Small intestine (tissue), 7 donors: ENCODE results near the gene MRPS27. TPM values are rescaled to one million over a fixed set of nuclear protein-coding genes. Genes with fewer than 3 reads are reported as not detected.

Experiments used
- DNase-seq, 2 donors: peaks; one replicate each; pipeline versions ENCODE4 v3.0.0 to v3.0.0-alpha.2; 2013
- FAIRE-seq: peaks from 2 replicates; lab custom pipeline; 2012; peaks lifted over from hg19 to GRCh38; lab: Jason Lieb, UNC
- H3K27ac ChIP-seq, 3 donors: one replicate each; pipeline ENCODE4 v1.5.1; 2013; ENCODE audit warnings: low read length in 2 of 3, mild to moderate bottlenecking in 2 of 3, control low read depth in 1 of 3, inconsistent platforms in 1 of 3, low read depth in 1 of 3, moderate library complexity in 1 of 3
- H3K27me3 ChIP-seq, 3 donors: one replicate each; pipeline ENCODE4 v1.6.1; 2013; ENCODE audit warnings: low read length in 3 of 3, inconsistent platforms in 1 of 3; ENCODE audit not compliant: control insufficient read depth in 3 of 3, insufficient read depth in 3 of 3
- H3K36me3 ChIP-seq, 3 donors: one replicate each; pipeline ENCODE4 v1.6.1; 2013; ENCODE audit warnings: low read length in 3 of 3, inconsistent platforms in 1 of 3, low read depth in 1 of 3, mild to moderate bottlenecking in 1 of 3, moderate library complexity in 1 of 3; ENCODE audit not compliant: control insufficient read depth in 3 of 3, insufficient read depth in 2 of 3
- H3K4me1 ChIP-seq, 3 donors: one replicate each; pipeline ENCODE4 v1.6.1; 2013; ENCODE audit warnings: low read length in 2 of 3, inconsistent platforms in 1 of 3, low read depth in 1 of 3, mild to moderate bottlenecking in 1 of 3, moderate library complexity in 1 of 3; ENCODE audit not compliant: control insufficient read depth in 3 of 3, insufficient read depth in 2 of 3
- H3K4me3 ChIP-seq, 3 donors: one replicate each; pipeline ENCODE4 v1.5.1; 2013; ENCODE audit warnings: low read length in 3 of 3, control low read depth in 1 of 3, inconsistent platforms in 1 of 3, low read depth in 1 of 3, mild to moderate bottlenecking in 1 of 3, moderate library complexity in 1 of 3
- H3K9me3 ChIP-seq, 2 donors: one replicate each; pipeline ENCODE4 v1.6.1; 2013; ENCODE audit warnings: low read depth in 1 of 2, low read length in 1 of 2; ENCODE audit not compliant: control insufficient read depth in 2 of 2, insufficient read depth in 1 of 2
- WGBS, 3 donors: extraction: QIAGEN DNeasy Blood & Tissue Kit; methylation state at CpG; one replicate each; pipeline ENCODE4 v1.1.7; 2013; 5-methylcytosine and 5-hydroxymethylcytosine counted together
- polyA plus RNA-seq, 4 donors: library from polyadenylated mRNA; stranded (reverse) in 3 of 4; unstranded in 1 of 4; fragments of 200-250 nt in 3 of 4; fragments of 120-200 nt in 1 of 4; gene quantifications; one replicate each; pipeline versions ENCODE4 v1.2.1 to v1.2.3, GENCODE V29; 2013
- donor health status: healthy with polysubstance abuse.
- donor health status: control.
- donor health status: control.
- donor health status: Bipolar disorder and iron deficiency.
- donor health status: healthy.

Gene MRPS27
- polyA plus RNA-seq, 4 donors, result 11.9 to 51.1 (median 29.6) TPM

DNA sequence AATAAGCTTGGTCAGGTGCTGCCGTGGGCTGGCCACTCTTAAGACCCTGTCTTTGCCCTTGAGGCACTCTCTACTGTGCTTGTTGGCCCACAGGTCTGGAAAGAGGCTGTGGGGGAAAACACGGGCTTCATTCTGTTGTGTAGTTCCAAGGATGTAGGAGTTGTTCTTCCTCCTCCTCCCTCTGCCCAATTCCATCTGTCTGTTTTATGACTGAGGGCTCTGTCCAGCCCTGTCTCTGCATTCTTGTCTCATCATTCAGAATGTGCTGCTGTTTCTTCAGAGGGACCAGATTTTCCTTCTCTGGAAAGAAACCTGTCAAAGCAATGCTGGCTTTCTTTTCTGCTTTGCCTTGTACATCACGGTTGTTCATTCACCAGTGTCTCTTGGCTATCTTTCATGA lies 128.6 kb downstream of the MRPS27 start:
- no peak for FAIRE-seq

DNA sequence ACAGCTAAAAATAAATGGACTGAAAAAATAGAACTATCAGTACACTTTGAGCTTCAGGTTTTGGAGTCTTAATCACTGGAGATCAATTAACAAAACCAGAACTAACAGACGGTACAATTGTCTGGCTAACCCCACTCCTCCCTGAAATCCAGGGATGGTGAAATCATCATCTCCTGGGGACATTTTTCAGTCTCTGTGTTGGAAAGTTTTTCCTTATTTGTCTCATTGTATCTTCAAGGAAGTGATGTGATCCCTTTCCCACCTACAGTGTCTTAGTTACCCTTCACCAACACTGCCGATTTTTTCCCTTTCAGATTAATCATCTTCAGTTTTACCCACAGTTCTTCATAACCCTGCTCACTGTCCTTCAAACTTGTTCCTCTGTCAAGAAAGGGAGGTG lies 130.9 kb downstream of the MRPS27 start:
- DNase-seq, result no peak
- H3K4me3 ChIP-seq, result no peak overlapping the region
- H3K9me3 ChIP-seq, result no peaks in the 10 kb centered on the region
- FAIRE-seq, result no peak
- H3K4me1 ChIP-seq, result no peaks in the 10 kb centered on the region
- H3K27ac ChIP-seq, result no peak overlapping the region
- H3K36me3 ChIP-seq, result no peaks in the 10 kb centered on the region
- 93 to 96% (median 95%) methylated on average over 2 of the region's 2 CpGs for WGBS, 3 donors
- H3K27me3 ChIP-seq, result no peaks in the 10 kb centered on the region

More for the DNA sequence above, 128.6 kb downstream of the MRPS27 start:
- no peaks in the 10 kb centered on the region for H3K9me3 ChIP-seq
- H3K27me3 ChIP-seq, result no peaks in the 10 kb centered on the region
- no peak overlapping the region for H3K4me3 ChIP-seq
- no peak overlapping the region for H3K27ac ChIP-seq
- no peaks in the 10 kb centered on the region for H3K4me1 ChIP-seq
- 76 to 79% (median 79%) methylated on average over 3 of the region's 3 CpGs for WGBS, 3 donors
- DNase-seq, result no peak
- peaks cover 0 to 8% (median 0%) of the 10 kb centered on the region in 3 donors for H3K36me3 ChIP-seq

DNA sequence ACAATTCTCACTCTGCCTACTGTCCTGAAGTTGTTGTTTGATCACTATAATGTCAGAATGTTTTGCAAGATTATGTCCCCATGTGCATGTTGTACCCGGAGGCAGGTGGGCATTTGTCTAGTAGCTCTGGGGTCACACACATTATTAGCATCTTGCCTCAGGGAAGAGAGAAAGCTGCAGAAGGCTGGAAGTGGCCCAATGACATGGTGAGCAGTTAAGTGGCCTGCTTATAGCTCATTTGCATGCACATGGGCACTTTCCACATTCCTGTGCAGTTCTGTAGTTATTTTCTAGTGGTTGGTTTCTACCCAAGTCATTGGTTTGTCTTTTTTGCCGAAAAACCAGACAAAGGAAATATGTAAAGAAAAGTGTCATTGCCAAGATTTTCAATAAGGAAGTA lies 131.9 kb downstream of the MRPS27 start:
- 86 to 93% (median 88%) methylated on average over 2 of the region's 2 CpGs for WGBS, 3 donors

DNA sequence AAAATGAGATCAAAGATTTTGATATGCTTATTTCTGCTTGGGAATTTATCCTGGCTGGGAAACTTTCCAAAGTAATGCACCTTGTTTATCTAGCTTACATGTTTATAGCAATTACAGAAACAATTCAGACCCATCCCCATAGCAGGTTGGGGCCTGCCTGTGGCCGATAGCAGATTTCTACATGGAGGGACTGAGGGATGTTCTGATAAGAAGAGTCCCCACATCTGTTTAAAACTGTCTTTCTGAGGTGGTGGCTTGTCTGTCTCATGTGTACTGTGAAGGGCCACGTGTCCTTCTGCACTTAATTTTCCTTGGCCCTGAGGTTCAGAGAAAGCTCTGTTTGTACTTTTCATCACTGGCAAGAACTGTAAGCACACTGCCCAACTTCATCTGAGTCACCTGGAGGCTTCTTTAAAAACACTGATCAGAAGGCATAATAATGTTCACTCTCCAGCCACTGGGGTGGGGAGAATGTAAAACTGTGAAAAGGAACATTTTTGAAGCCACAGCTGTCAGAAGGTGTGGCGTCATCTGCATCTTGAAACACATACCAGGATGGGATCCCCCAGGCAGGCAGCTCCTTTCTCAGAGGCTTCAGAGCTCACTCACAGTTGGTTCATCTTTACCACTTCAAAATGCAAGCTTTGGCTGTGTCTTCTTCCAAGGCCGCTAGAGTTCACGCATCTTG lies 132.5 kb downstream of the MRPS27 start:
- Histone ChIP-seq H3K27me3 (no peaks in the 10 kb centered on the region), H3K36me3 (peaks cover 0 to 3% (median 0%) of the 10 kb centered on the region in 3 donors), H3K4me1 (no peaks in the 10 kb centered on the region), H3K9me3 (no peaks in the 10 kb centered on the region), H3K4me3 (no peak overlapping the region), H3K27ac (no peak overlapping the region)
- 72 to 88% (median 75%) methylated on average over 5 of the region's 5 CpGs for WGBS, 3 donors
- FAIRE-seq, result no peak
- DNase-seq, result no peak

More for the DNA sequence above, 131.9 kb downstream of the MRPS27 start:
- Histone ChIP-seq H3K27me3 (no peaks in the 10 kb centered on the region), H3K4me3 (no peak overlapping the region), H3K9me3 (no peaks in the 10 kb centered on the region), H3K27ac (no peak overlapping the region), H3K36me3 (peaks cover 0 to 3% (median 0%) of the 10 kb centered on the region in 3 donors), H3K4me1 (no peaks in the 10 kb centered on the region)
- DNase-seq (no peak), FAIRE-seq (no peak)

DNA sequence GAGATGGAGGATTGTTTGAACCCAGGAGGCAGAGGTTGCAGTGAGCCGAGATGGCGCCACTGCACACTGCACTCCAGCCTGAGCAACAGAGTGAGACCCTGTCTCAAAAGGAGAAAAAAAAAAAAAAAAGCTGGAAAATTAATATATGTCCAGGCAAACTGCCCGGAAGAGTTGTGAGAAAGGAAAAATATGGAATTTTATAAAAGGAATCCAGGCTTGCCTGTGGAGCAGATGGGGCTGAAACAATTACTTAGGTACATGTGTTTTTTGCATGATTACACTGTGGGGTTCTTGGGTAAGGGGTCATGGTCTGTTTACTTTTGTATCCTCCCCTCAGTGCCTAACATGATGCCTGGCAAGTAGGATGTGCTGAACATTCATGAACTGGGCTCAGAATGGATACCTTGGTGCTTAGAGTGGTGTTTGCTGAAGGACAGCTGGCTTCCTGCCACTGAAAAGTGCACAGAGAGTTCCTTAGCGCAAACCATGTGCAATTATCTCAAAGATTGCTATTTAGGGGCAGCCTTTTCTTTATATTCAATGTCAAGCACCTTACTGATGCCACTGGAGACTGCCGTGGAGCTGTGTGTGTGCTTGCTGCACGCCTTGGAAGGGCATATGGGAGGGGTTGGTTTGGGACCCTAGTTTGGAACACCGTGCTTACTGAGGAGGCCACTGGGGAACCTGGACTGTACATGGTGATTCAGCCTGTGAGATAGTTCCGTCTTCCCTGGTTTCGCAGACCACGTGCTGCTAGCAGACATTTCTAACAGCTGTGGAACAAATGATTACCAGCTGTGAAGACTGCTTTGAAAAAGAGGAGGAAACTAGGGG lies 134.3 kb downstream of the MRPS27 start:
- peaks cover 0 to 3% (median 0%) of the 10 kb centered on the region in 3 donors for H3K36me3 ChIP-seq
- no peaks in the 10 kb centered on the region for H3K9me3 ChIP-seq
- DNase-seq (no peak), FAIRE-seq (no peak)
- H3K4me3 ChIP-seq, result no peak overlapping the region
- no peaks in the 10 kb centered on the region for H3K4me1 ChIP-seq
- no peak overlapping the region for H3K27ac ChIP-seq
- 85 to 88% (median 86%) methylated on average over 10 of the region's 10 CpGs for WGBS, 3 donors
- H3K27me3 ChIP-seq, result no peaks in the 10 kb centered on the region

DNA sequence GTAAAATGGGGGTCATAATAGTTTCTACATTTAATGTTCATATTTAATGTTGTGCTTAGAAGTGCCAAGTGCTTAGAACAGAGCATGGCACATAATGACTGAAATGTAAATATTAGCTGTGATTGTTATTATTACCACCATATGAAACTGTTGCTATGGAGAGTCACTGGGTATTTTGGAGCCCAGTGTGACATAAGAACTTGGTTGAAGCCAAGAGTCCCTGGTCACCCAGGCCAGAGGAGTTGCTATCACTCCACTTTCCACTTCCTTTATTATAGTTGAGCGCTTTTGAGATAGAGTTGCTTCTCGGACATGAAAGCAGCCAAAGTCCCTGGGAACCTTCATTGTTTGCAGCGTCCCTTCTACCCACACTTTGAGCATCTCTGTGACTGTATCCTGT lies 135.6 kb downstream of the MRPS27 start:
- Histone ChIP-seq H3K9me3 (no peaks in the 10 kb centered on the region), H3K27me3 (peaks cover 0 to 5% (median 0%) of the 10 kb centered on the region in 3 donors), H3K36me3 (peaks cover 0 to 3% (median 0%) of the 10 kb centered on the region in 3 donors), H3K4me3 (no peak overlapping the region), H3K27ac (no peak overlapping the region), H3K4me1 (no peaks in the 10 kb centered on the region)
- DNase-seq (no peak), FAIRE-seq (no peak)
- 77 to 89% (median 85%) methylated on average over 3 of the region's 3 CpGs for WGBS, 3 donors

DNA sequence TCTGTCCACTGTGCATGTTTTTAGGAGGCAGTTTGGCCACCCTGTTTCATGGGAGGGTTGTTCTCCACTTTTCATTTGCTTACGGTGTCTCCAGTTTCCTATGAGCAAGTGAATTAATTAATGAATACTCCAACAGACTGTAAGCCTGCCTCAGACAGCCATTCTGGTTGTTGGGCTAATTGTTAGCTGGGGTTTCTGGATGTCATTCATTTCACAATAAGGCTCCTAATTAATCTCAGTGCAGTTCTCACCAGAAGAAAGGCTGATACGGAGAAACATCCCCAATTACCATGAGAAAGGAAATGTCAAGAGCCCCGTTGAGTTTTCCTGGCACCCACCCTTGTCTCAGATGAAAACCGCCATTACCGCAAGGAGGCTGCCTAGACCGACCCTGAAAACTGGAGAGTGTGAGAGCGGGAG lies 136.9 kb downstream of the MRPS27 start:
- Histone ChIP-seq H3K4me1 (no peaks in the 10 kb centered on the region), H3K27ac (no peak overlapping the region), H3K27me3 (peaks cover 0 to 6% (median 0%) of the 10 kb centered on the region in 3 donors), H3K4me3 (no peak overlapping the region), H3K36me3 (peaks cover 0 to 3% (median 0%) of the 10 kb centered on the region in 3 donors), H3K9me3 (no peaks in the 10 kb centered on the region)
- FAIRE-seq (no peak), DNase-seq (no peak)
- WGBS, 3 donors, result 82 to 85% (median 83%) methylated on average over 7 of the region's 7 CpGs

DNA sequence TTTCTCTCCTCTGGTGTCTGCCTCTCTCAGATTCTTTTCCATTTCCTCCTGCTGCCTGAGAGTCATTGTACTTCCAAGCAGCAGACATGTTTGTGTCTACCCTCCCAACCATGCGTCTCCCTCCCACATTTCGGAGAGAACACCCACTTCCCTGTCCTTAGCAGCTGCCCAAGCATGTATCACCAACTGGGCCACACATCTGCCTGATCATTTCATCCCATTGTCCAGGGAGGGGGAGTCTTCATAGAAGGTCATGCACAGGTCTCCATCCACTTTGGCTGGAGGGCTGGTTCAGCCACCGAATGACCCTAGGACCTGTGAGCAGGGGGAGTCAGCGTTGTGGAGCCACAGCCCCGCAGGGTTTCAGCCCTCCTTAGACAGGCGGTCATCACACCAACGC lies 137.4 kb downstream of the MRPS27 start:
- no peak overlapping the region for H3K4me3 ChIP-seq
- WGBS, 3 donors, result 90 to 95% (median 92%) methylated on average over 7 of the region's 7 CpGs
- no peak overlapping the region for H3K27ac ChIP-seq
- FAIRE-seq (no peak), DNase-seq (no peak)
- no peaks in the 10 kb centered on the region for H3K4me1 ChIP-seq
- H3K9me3 ChIP-seq, result no peaks in the 10 kb centered on the region
- peaks cover 0 to 3% (median 0%) of the 10 kb centered on the region in 3 donors for H3K36me3 ChIP-seq
- peaks cover 0 to 6% (median 0%) of the 10 kb centered on the region in 3 donors for H3K27me3 ChIP-seq
